ENCODE results near the gene LMAN1L. TPM values are rescaled to one million over a fixed set of nuclear protein-coding genes. Genes with fewer than 3 reads are reported as not detected.

Gene LMAN1L
- polyA plus RNA-seq, 1 donor (not counting 4 experiments of a cell fraction or from before 2014, with no cell fraction given): not detected

GRCh38 chr15:74847432-74847831 is 34.8 kb downstream of the LMAN1L start:
- no peaks in the 10 kb centered on the region for H4K20me1 ChIP-seq (ENCODE audit: control insufficient read depth, extremely low read depth, insufficient read depth, low read length)
- peaks cover 28 to 39% of the 10 kb centered on the region in 2 experiments for H3K36me3 ChIP-seq (ENCODE audit: control insufficient read depth in 2 of 2, extremely low read depth in 1 of 2, insufficient read depth in 2 of 2, low read length in 2 of 2)
- dilution Hi-C loops (cut with MboI; ENCODE audit: extremely low pct_ligation_motif_present, low sequenced_read_pairs): no loop called here

GRCh38 chr15:74850393-74850792 is 37.8 kb downstream of the LMAN1L start:
- TF ChIP-seq EZH2 (IDR thresholded peaks at IDR 0.05; ENCODE audit: low read length) (no peak), CTCF (optimal IDR thresholded peaks at IDR 0.05 in 1 of 3, IDR thresholded peaks at IDR 0.05 in 1 of 3, conservative IDR thresholded peaks at IDR 0.05 in 1 of 3; ENCODE audit: extremely low read depth in 1 of 3, insufficient read depth in 2 of 3, low read length in 3 of 3) (no peak)
- Histone ChIP-seq H2AFZ (ENCODE audit: control insufficient read depth, low read length) (no peak overlapping the region), H3K4me1 (ENCODE audit: control insufficient read depth, extremely low read depth, insufficient read depth, low read length) (peaks cover 7% of the 10 kb centered on the region), H3K4me2 (ENCODE audit: control insufficient read depth, extremely low read depth, insufficient read depth, low read depth, low read length) (no peak overlapping the region), H3K79me2 (ENCODE audit: control insufficient read depth, insufficient read depth, low read length) (peaks cover 1% of the 10 kb centered on the region), H3K9ac (ENCODE audit: control insufficient read depth, extremely low read depth, insufficient read depth, low read length) (no peak overlapping the region), H3K27me3 (ENCODE audit: control insufficient read depth, extremely low read depth, insufficient read depth, low read length) (no peaks in the 10 kb centered on the region), H3K9me3 (ENCODE audit: control insufficient read depth, low read depth, low read length) (no peaks in the 10 kb centered on the region), H3K27ac (ENCODE audit: control insufficient read depth, insufficient read depth, low read length) (no peak overlapping the region), H4K20me1 (ENCODE audit: control insufficient read depth, extremely low read depth, insufficient read depth, low read length) (no peaks in the 10 kb centered on the region), H3K36me3 (ENCODE audit: control insufficient read depth in 2 of 2, extremely low read depth in 1 of 2, insufficient read depth in 2 of 2, low read length in 2 of 2) (peaks cover 40 to 47% of the 10 kb centered on the region in 2 experiments), H3K9me1 (ENCODE audit: control insufficient read depth, extremely low read depth, insufficient read depth, low read length) (no peaks in the 10 kb centered on the region), H3K4me3 (ENCODE audit: control insufficient read depth in 2 of 3, extremely low read depth in 1 of 3, insufficient read depth in 2 of 3, low read depth in 1 of 3, low read length in 3 of 3) (no peak overlapping the region)
- dilution Hi-C loops (cut with MboI; ENCODE audit: extremely low pct_ligation_motif_present, low sequenced_read_pairs): no loop called here
- DNase-seq (ENCODE audit: low read depth, low spot score) (no peak), FAIRE-seq (no peak)

More at GRCh38 chr15:74847432-74847831, 34.8 kb downstream of the LMAN1L start:
- no peaks in the 10 kb centered on the region for H3K9me3 ChIP-seq (ENCODE audit: control insufficient read depth, low read depth, low read length)
- no peak overlapping the region for H3K4me2 ChIP-seq (ENCODE audit: control insufficient read depth, extremely low read depth, insufficient read depth, low read depth, low read length)
- H3K9ac ChIP-seq (ENCODE audit: control insufficient read depth, extremely low read depth, insufficient read depth, low read length): no peak overlapping the region
- no peak overlapping the region for H3K4me3 ChIP-seq (ENCODE audit: control insufficient read depth in 2 of 3, extremely low read depth in 1 of 3, insufficient read depth in 2 of 3, low read depth in 1 of 3, low read length in 3 of 3)
- no peak overlapping the region for H2AFZ ChIP-seq (ENCODE audit: control insufficient read depth, low read length)
- no peak overlapping the region for H3K27ac ChIP-seq (ENCODE audit: control insufficient read depth, insufficient read depth, low read length)
- H3K4me1 ChIP-seq (ENCODE audit: control insufficient read depth, extremely low read depth, insufficient read depth, low read length): peaks cover 9% of the 10 kb centered on the region
- DNase-seq (ENCODE audit: low read depth, low spot score) (no peak), FAIRE-seq (no peak)
- H3K79me2 ChIP-seq (ENCODE audit: control insufficient read depth, insufficient read depth, low read length): no peaks in the 10 kb centered on the region
- no peaks in the 10 kb centered on the region for H3K9me1 ChIP-seq (ENCODE audit: control insufficient read depth, extremely low read depth, insufficient read depth, low read length)
- no peaks in the 10 kb centered on the region for H3K27me3 ChIP-seq (ENCODE audit: control insufficient read depth, extremely low read depth, insufficient read depth, low read length)
- no peak for TF ChIP-seq EZH2 (IDR thresholded peaks at IDR 0.05; ENCODE audit: low read length)
- TF ChIP-seq CTCF (optimal IDR thresholded peaks at IDR 0.05 in 1 of 3, IDR thresholded peaks at IDR 0.05 in 1 of 3, conservative IDR thresholded peaks at IDR 0.05 in 1 of 3; ENCODE audit: extremely low read depth in 1 of 3, insufficient read depth in 2 of 3, low read length in 3 of 3): no peak
